ENCODE results near the gene CAP2.
"Not testable (repeated sequence)": the region's sequence is repeated elsewhere in the genome, so short reads cannot be mapped to it uniquely, and the experiment has no call there.

Gene CAP2

GRCh38 chr6:17583811-17584210 is 190.4 kb downstream of the CAP2 start:
- TF ChIP-seq REST (IDR thresholded peaks at IDR 0.05; ENCODE audit: insufficient replicate concordance, low read depth) (no peak), POLR2AphosphoS5 (IDR thresholded peaks at IDR 0.05; ENCODE audit: low read depth) (no peak), CTCF (IDR thresholded peaks at IDR 0.05; ENCODE audit: insufficient read depth, low read length) (no peak), SPI1 (IDR thresholded peaks at IDR 0.05; ENCODE audit: borderline replicate concordance, low read depth) (no peak), GABPA (IDR thresholded peaks at IDR 0.05; ENCODE audit: low read depth) (no peak)
- H3K27me3 ChIP-seq (ENCODE audit: insufficient read depth, poor library complexity, severe bottlenecking): no peaks in the 10 kb centered on the region
- no peak for DNase-seq (ENCODE audit: low read depth in 1 of 2, low spot score in 1 of 2)
- H3K27ac ChIP-seq (replicated peaks): no peak overlapping the region
- H3K4me3 ChIP-seq (replicated peaks; ENCODE audit: insufficient read depth, low read length): no peak overlapping the region

- Histone ChIP-seq H3K27ac (replicated peaks) (no peak overlapping the region), H3K4me3 (replicated peaks; ENCODE audit: insufficient read depth, low read length) (no peak overlapping the region), H3K27me3 (ENCODE audit: insufficient read depth, poor library complexity, severe bottlenecking) (no peaks in the 10 kb centered on the region)
- TF ChIP-seq POLR2AphosphoS5 (IDR thresholded peaks at IDR 0.05; ENCODE audit: low read depth) (no peak), CTCF (IDR thresholded peaks at IDR 0.05; ENCODE audit: insufficient read depth, low read length) (peak; percentile 2), GABPA (IDR thresholded peaks at IDR 0.05; ENCODE audit: low read depth) (no peak), REST (IDR thresholded peaks at IDR 0.05; ENCODE audit: insufficient replicate concordance, low read depth) (no peak), SPI1 (IDR thresholded peaks at IDR 0.05; ENCODE audit: borderline replicate concordance, low read depth) (no peak)
- peak in 1 of 2 experiments; percentile 22 for DNase-seq (ENCODE audit: low read depth in 1 of 2, low spot score in 1 of 2)
Observed at GRCh38 chr6:17584241-17584803, 190.9 kb downstream of the CAP2 start.

GRCh38 chr6:17585766-17586490 is 192.5 kb downstream of the CAP2 start:
- Histone ChIP-seq H3K4me3 (replicated peaks; ENCODE audit: insufficient read depth, low read length) (no peak overlapping the region), H3K27me3 (ENCODE audit: insufficient read depth, poor library complexity, severe bottlenecking) (no peaks in the 10 kb centered on the region), H3K27ac (replicated peaks) (no peak overlapping the region)
- peak in 1 of 2 experiments; percentile 21 for DNase-seq (ENCODE audit: low read depth in 1 of 2, low spot score in 1 of 2)
- peak; percentile 31; the same call in 1 of the 2 replicates for TF ChIP-seq SPI1 (IDR thresholded peaks at IDR 0.05; ENCODE audit: borderline replicate concordance, low read depth)
- no peak for TF ChIP-seq POLR2AphosphoS5 (IDR thresholded peaks at IDR 0.05; ENCODE audit: low read depth)

- DNase-seq (ENCODE audit: low read depth in 1 of 2, low spot score in 1 of 2); H3K27ac ChIP-seq (replicated peaks); H3K4me3 ChIP-seq (replicated peaks; ENCODE audit: insufficient read depth, low read length); H3K27me3 ChIP-seq (ENCODE audit: insufficient read depth, poor library complexity, severe bottlenecking): not testable (repeated sequence)
Observed at GRCh38 chr6:17586623-17587022, 193.2 kb downstream of the CAP2 start.

All from HL-60 (cell line).